ENCODE measurements around the gene FMOD.
A peak's percentile ranks its signal among the peaks of the same experiment; 100 is the strongest.

Gene FMOD

DNA sequence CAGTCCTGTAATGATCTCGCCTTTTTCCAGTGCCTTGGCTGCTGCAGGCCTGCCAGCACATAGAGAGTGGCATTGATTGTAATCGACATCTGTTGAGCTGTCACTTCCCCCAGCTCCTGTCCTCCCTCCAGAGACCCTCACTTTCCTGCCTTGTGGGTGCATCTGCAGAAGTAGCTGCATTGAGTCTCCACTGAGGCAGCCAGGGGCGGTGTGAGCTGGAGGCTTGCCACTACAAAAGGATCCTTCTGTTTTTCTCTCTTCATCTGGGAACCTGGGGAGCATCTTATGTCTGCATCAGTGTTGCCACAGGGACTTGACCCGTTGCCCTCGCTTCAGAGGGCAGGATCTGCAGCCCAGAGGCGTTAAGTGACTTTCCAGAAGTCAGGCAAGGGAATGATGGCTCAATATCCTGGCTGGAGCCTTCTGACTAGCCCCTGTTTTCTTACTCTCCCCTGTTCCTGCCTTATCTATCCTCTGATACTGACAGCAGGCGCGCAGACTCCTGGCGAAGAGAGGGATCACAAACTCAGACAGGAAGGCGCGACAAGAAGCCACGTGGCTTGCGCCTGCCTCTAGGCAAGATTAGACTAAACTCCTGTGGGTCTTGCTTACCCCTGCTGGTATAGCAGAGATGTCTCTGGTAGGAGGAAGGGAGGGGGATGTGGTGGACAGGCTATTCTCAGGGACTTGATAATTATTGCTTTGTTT is 13.3 kb upstream of the FMOD start:
- Histone ChIP-seq H3K4me3 (no peak overlapping the region), H3K27ac (no peak overlapping the region)

DNA sequence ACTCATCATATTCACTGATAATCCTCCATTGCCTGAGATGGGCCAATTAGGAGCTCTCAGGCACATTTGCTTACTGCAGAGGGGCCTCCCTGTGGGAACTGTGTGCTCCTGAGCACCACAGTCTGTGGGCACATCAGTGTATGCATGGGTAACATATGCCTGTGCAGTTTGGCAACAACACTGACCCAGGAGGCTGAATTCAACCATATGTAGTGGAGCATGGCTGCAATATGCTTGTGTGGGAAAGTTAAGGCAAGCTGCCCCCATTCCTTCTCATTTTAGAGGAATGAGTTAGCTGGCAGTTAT is 11.8 kb upstream of the FMOD start:
- H3K27ac ChIP-seq = no peak overlapping the region
- no peak overlapping the region for H3K4me3 ChIP-seq

DNA sequence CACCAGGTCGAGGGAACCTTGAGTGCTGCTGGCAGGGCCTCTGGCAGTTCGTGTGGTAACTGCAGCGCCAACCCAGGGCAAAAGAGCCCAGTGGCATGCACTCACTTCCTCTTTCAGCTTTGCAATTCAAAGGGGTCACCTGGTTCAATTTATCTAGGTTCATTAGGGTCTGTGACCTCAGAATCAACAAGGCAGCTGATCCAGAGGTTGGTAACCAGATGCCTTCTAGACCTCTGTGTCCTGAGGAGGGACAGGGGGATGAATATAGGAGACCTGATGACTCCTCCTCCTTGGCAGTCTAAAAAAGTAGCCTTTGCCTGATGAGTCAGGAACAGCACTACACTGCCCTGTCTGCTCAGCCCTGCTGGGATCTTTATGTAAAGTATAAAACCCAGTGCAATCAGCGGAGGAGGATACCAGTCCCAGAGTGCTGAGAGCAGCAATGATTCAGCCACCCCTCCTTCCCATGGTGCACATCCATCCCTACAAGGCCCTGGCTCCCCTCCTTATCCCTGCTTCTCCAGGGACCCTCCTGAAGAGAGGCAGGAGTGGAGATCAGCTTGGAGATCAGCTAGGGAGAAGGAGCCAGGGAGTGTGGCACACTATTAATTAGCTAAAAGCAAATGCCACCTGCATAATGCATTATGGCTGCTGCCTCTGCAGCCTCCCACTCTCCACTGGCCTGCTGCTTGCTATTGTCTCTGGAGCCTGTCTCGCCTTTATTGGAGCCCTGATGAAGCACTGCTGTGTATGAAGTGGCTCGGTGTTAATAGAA is 11.2 kb upstream of the FMOD start:
- no peak overlapping the region for H3K4me3 ChIP-seq

DNA sequence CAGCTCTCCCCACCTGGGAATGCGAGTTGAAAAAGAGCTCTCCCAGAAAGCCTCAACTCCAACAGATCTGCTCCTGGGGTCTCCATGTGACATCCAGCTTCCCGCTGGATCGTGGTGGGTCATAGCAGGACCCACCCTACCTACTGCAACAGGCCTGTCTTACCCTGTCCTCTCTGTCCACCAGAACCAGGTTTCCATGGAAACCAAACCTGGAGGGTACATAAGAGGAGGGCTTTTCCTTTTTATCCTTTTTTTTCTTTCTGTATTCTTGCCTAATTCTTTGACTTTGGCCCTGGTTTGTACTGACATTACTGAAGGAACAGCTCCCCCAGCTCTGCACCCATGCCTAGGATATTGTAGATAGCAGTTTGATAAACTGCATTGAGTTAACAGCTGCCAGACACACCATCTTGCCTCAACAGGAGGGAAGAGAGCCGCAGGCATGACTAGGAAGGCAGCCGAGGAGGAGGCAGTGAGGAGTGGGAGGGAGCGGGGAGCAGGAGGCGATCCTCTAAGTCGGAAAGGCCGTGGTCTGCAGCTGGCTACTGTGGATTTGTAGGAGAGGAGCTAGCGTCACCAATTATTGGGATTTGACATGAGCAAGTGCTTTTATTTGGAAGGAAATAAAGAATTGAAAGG is 9.7 kb upstream of the FMOD start:
- Histone ChIP-seq H3K27ac (peak overlapping the region in 1 of 21 experiments; percentile 51), H3K4me3 (no peak overlapping the region)

More for the DNA sequence above, 11.2 kb upstream of the FMOD start:
- peak overlapping the region in 1 of 21 experiments; percentile 17 for H3K27ac ChIP-seq

DNA sequence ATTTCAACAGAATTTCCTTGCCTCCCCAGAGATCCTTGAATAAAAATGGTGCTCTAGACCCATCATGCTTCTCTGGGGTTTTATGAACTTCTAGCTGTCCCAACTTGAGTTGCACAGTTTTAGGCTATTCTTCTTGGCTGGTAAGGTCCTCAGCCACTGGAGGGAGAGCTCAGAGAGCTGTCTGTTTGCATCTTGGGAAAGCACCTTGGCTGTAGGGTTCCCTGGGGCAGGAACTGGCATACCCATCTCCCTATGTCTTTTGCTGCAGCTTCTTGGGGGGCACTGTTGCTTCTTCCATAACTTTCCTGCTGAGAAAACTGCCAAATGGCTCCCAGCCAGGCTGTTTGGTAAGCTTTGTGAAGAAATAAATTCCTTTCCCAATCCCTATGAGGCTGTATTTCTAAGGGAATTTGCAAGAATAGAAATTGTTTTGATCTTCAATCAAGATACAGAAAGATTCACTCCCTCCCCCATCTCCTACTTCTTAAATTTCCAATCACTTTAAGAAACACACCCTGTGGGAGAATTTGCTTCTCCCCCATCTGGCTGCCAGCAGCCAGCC is 8.2 kb upstream of the FMOD start:
- no peak overlapping the region for H3K4me3 ChIP-seq
- peak overlapping the region in 1 of 21 experiments; percentile 51 for H3K27ac ChIP-seq

DNA sequence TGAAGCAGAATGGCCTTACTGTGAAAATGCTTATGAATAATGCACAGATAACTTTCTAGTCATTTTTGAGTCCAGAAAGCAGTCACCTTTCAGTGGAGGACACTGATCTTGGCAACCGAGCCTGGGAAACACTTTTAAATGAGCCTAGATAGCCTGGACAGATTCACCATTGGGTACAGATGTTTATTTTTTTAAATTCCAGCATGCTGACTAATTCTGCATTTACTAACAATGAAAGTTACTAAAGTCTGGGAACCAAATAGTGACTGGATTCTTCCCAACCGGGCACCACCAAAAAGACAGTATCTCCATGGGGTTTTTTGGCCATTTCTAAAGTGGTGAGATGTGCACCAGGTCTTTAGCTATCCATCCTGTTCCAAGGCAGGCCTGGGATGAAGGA is 3.3 kb upstream of the FMOD start:
- no peak overlapping the region for H3K4me3 ChIP-seq
- peak overlapping the region in 10 of 21 experiments; percentile 10 to 60 (median 36) for H3K27ac ChIP-seq

DNA sequence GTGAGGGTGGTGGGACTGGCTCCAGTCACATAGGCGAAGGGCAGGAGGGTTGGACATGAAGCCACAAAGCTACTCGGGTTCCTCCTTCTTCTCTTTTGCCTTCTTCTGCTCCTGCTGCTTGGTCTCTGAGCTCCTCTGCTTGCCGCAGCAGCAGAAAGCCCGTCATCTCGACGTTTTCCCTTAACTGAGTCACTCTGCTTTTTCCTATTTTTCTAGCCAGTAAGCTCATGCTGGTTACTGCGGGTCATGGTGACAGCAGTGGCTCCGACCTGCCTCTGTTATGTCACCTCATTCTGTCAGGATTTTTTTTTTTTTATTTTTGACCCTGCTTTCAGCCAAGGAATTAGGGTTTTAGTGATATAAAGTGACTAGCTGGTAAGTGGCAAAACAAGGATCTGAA is 2.6 kb upstream of the FMOD start:
- peak overlapping the region in 3 of 21 experiments; percentile 0 to 60 (median 35) for H3K27ac ChIP-seq

DNA sequence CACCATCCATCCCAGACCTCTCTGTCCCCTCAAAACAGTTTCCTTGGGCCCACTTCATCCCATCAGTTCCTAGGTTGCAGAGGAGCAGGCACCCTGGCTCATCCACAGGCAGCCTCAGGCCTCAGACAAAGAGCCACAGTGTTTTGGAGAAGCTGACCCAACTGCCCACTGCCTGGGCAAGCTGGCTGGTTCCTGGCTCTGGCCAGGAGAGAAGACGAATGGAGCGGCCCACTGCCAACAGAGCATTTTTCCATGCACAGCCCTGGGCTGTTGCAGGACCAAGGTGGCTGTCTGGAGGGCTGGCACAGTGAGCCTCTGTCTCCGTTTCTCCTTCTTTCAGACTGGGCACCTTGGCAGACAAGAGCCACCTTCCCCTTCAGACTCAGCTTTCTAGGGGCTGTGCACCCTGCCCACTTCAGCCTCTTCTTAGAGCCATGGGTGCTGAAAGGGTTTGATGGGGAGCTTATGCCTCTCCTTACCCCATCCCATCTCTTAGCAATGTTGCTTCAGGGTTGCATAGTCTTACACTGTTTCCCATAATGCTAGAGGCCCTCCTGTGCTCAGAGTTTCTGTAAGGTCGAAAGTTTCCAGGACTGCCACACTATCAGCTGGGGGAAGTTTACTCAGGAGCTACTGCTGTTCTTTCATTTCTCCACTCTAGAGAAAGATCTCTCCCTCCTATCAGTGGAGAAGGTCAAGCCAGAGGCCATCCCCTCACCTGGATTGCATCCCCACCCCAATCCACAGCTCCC is 973 bp downstream of the FMOD start:
- H3K27ac ChIP-seq = peak overlapping the region in 5 of 21 experiments; percentile 33 to 78 (median 59)
- peak overlapping the region in 4 of 7 experiments; percentile 9 to 27 (median 19) for H3K4me3 ChIP-seq

More for the DNA sequence above, 2.6 kb upstream of the FMOD start:
- no peak overlapping the region for H3K4me3 ChIP-seq

DNA sequence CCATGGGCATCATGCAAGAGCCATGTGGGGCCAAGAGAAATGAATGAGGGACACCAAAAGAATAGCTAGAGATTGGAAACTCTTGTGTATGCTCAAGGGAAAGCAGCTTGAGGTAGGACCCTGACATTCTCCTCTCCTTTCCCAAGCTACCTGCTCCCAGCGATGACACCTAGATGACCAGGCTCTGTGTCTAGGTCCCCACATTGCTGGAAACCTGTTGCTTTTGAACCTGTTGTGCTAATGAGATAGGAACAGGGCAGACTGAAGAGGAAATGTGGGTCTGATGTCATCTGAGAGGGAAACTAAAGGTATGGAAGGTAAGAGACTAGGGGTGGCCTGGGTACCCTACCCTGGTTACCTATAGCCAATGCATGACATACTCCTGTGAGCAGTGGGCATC is 1.8 kb downstream of the FMOD start:
- H3K27ac ChIP-seq = no peak overlapping the region

DNA sequence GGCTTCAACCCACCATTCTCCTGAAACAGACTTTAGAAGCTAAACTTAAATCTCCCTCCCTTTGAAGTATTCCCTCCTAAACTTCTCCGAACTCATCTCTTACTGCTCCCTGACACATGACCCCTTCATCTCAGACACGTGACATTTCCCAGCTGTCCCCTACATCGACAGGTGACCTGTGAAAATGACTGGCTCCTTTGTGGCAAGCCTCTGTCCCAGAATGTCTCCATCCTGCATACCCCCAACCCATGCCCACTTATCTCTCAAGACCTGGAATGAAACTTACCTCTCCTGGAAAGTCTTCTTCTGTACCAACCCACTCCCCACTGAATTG is 4.2 kb downstream of the FMOD start:
- Histone ChIP-seq H3K27ac (peak overlapping the region in 1 of 21 experiments; percentile 1), H3K4me3 (no peak overlapping the region)

More for the DNA sequence above, 1.8 kb downstream of the FMOD start:
- no peak overlapping the region for H3K4me3 ChIP-seq

DNA sequence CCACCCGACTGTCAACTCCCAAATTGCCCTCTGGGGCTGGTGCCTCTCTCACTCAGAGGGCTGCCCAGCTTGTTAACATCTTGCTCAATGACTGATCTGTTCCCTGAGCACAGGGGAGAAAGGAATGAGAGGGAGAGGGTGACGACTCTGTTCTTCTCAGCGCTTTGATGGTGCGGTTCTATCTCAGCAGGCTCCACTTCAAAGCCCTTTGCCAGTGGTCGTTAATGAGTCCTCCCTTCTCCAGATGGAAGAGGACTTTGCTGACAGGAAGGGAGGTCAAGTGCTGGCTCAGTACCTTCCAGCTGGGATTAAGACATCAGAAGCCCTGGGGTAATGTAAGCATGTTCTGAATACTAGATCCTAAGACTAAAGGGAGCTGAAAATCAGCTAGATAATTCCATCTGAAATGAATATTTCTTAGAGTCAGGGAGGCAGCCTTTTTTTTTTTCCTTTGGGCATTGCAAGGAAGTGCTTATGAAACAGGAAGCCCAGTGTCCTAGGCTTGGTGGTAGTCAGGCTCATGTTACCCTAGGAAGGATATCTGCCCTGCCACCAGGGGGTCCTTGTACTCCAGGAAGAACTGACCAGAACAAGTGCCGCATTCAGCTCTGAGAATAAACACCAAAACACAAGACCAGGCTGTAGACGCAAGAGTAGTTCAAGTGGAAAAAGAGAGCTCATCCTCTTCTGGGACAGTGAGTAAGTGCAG is 4.7 kb downstream of the FMOD start:
- no peak overlapping the region for H3K4me3 ChIP-seq
- H3K27ac ChIP-seq = peak overlapping the region in 2 of 21 experiments; percentile 1 to 21

DNA sequence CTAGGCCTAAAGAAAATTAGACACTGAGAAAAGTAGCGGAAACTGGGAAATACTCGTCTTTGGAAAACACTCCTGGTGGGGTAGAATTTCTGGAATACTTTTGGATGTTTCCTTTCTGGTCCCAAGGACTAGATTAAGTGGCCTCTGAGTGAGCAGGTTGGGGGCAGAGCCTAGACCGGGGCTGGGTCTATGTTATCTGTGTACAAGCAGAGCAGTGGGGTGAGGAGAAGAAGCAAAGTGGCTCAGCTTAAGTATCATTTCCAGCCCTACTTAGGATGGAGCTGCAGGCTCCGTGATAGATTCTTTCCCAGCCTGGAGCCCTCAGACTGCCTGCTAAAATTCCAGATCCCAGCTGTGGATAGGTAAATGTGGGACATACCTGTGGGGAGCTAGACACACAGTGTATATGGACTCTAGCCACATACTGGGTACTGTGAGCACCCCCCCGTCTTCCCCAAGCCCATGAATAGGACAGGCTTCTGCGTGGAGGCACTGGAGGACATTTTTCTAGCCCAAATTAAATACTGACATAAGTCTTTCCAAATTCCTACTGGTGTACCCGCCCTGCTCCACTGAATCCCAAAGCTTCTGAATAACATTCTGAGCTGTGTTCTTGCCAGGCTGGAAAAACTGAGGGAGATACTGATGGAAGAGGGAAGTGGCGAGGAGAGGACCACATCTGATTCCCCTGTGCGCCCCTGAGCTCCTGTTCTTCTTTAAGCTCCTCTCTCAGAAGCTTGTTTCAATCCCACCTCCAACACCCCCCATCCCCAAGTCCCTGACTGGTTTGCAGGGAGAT is 6.8 kb downstream of the FMOD start:
- H3K27ac ChIP-seq = peak overlapping the region in 2 of 21 experiments; percentile 33 to 60
- no peak overlapping the region for H3K4me3 ChIP-seq

DNA sequence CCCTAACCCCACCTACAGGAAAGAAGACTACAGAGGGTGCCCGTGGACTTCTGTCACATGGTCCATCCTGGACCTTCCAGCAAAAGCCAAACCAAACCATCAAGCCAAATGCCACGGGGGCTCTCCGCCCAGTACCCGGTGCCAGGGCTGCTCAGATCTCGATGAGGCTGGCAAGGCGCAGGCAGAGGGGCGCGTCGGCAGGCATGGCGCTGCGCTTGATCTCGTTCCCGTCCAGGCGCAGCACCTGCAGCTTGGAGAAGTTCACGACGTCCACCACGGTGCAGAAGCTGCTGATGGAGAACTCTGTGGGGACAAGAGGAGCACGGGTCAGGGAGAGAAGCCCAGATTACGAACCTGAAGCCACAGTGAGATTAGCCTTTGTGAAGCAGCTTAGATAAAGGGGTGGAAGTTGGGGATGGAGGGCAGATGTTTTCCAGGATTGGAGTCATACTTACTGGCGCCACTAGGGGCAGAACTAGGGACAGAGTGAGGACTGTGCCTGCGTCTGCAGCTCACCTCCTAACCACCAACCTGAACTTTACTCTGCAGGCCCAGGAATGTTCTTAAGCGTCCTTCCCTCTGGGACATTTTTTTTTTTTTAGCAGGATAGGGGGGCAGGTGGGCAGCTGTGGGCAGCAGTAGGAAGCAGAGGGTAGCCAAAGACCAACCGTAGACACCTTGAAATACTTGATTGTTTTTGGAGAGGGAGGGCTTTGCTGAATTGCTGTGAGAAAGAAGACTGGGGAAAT is 8.6 kb downstream of the FMOD start:
- no peak overlapping the region for H3K4me3 ChIP-seq
- no peak overlapping the region for H3K27ac ChIP-seq

DNA sequence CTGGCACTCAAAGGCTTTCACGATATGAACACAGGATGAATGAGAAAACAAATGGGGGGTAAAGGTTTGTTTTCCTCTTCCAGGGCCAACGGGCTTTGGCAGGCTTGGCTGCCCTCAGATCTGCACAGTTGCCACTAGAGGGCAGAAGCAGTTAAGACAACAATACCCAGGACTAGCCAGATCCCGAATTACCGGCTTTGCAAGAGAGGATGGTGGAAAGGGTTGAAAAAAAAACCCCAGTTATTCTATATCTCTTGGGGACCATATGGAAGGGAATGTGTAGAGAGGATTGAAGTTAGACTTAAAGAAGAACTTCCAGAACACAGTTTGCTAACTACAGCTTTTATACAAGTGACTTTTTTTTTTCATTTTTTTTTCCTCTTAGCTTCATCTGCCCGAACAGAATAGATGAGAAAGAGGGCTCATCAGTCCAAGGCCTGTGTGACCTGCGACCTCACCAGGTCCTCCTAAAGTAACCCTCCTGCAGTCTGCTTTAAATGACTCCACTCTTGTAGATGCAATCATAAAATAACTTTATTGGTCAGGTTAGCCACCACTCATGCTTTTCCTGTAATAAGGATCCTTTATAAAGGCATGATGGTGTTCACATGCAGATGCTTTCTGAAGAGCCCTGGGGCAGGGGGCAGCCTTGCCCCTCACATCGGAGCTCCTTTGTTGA is 10.7 kb downstream of the FMOD start:
- H3K27ac ChIP-seq = no peak overlapping the region

DNA sequence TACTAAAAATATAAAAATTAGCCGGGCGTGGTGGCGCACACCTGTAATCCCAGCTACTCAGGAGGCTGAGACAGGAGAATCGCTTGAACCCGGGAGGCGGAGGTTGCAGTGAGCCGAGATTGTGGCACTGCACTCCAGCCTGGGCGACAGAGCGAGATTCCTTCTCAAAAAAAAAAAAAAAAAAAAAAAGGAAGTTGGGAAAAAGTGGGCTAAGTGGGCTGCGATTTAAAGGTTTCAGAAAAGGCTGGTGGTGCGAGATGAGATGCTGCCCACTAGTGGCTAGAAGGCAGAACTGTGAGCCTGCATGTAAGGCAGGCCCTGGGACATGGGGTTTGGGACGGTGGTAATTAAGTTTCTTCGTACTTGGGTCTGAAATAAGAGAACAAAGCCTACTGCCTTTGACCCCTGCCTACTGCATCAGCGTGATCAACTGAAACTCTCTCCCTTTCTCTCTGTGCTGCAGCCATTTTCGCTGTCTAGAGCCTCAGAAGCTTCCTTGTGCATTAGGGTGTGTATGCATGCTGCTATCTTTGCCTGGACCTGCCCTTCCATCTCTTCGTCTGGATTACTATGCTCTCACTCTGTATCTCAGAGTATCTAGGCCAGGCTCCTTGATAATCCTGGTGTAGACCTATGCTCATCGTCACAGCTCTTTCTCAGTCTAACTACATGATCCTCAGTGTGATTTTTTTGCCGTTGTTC is 12.4 kb downstream of the FMOD start:
- H3K27ac ChIP-seq = peak overlapping the region in 4 of 21 experiments; percentile 19 to 29 (median 28)
- H3K4me3 ChIP-seq = no peak overlapping the region

More for the DNA sequence above, 10.7 kb downstream of the FMOD start:
- H3K4me3 ChIP-seq = no peak overlapping the region

DNA sequence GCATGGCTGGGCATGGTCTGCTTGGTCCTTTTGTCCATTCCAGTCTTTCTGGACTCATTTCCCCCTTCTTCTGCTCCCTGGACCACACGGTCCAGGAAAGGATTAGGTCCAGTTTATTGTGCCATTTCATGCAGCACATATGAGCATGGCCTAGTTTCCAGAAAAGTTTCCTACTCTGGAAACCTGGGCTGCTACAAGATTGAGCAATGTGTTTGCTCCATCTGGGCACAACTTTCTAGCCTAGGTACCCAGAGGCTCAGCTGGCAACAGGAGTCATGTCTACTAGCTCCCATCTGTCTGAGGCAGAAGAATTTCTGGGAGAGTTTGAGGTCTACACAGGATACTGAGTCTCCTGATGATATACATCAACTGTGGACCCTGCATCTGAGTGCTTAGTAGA is 14.8 kb downstream of the FMOD start:
- Histone ChIP-seq H3K4me3 (no peak overlapping the region), H3K27ac (peak overlapping the region in 8 of 21 experiments; percentile 5 to 63 (median 50))
